Measurements from ENCODE around the gene OPN1SW. TPM values are rescaled to one million over a fixed set of nuclear protein-coding genes. Genes with fewer than 3 reads are reported as not detected.

The OPN1SW gene
- total and polyA plus RNA-seq, 4 experiments from 2014 or later = not detected

- no peak for DNase-seq
- no peaks in the 10 kb centered on the region for H3K4me1 ChIP-seq (ENCODE audit: insufficient read depth, low read length)
- H3K27ac ChIP-seq (ENCODE audit: low read depth, low read length) = no peak overlapping the region
- ChIA-PET POLR2A (ENCODE audit: partially characterized antibody) (no interaction called here), CTCF (ENCODE audit: partially characterized antibody) (interaction anchor here (0.8 kb wide), 1 partner anchor 16 kb away, joined by 3 read pairs; no protein-coding TSS in a partner anchor)
- no peaks in the 10 kb centered on the region for H3K27me3 ChIP-seq (ENCODE audit: insufficient read depth, low read length)
- H3K36me3 Mint-ChIP-seq = peaks cover 19 to 25% of the 10 kb centered on the region in 2 donors
- H3K27me3 Mint-ChIP-seq = peaks cover 0 to 2% of the 10 kb centered on the region in 2 donors
- peaks cover 2 to 22% (median 20%) of the 10 kb centered on the region in 8 donors for H3K9me3 Mint-ChIP-seq
- no peaks in the 10 kb centered on the region for H3K9me3 ChIP-seq (ENCODE audit: control insufficient read depth in 1 of 2, low read length in 2 of 2)
- no peak overlapping the region for H3K4me3 ChIP-seq (ENCODE audit: low read length in 2 of 2)
- H3K27ac Mint-ChIP-seq = peak overlapping the region in 3 of 7 donors; percentile 2 to 87 (median 50)
- intact Hi-C loops (cut with micrococcal nuclease) = no loop called here
- H3K4me3 Mint-ChIP-seq = no peak overlapping the region
- no peaks in the 10 kb centered on the region for H3K36me3 ChIP-seq (ENCODE audit: insufficient read depth, low read length)
- H3K4me1 Mint-ChIP-seq = peaks cover 0 to 2% (median 0%) of the 10 kb centered on the region in 4 donors
Observed at GRCh38 chr7:128777156-128778123, 1.8 kb upstream of the OPN1SW start.

GRCh38 chr7:128774921-128775320 is 673 bp downstream of the OPN1SW start:
- H3K27ac Mint-ChIP-seq = no peak overlapping the region
- Histone ChIP-seq H3K27me3 (ENCODE audit: insufficient read depth, low read length) (no peaks in the 10 kb centered on the region), H3K4me1 (ENCODE audit: insufficient read depth, low read length) (no peaks in the 10 kb centered on the region), H3K4me3 (ENCODE audit: low read length in 2 of 2) (no peak overlapping the region), H3K36me3 (ENCODE audit: insufficient read depth, low read length) (no peaks in the 10 kb centered on the region), H3K27ac (ENCODE audit: low read depth, low read length) (no peak overlapping the region), H3K9me3 (ENCODE audit: control insufficient read depth in 1 of 2, low read length in 2 of 2) (no peaks in the 10 kb centered on the region)
- CTCF ChIA-PET (ENCODE audit: partially characterized antibody) = interaction anchor here (0.8 kb wide), 2 partner anchors 11 to 111 kb away, joined by 3 to 4 read pairs; no protein-coding TSS in a partner anchor
- no peak overlapping the region for H3K4me3 Mint-ChIP-seq
- no peak for DNase-seq
- H3K4me1 Mint-ChIP-seq = peaks cover 0 to 4% (median 0%) of the 10 kb centered on the region in 4 donors
- peaks cover 2 to 22% (median 20%) of the 10 kb centered on the region in 8 donors for H3K9me3 Mint-ChIP-seq
- H3K36me3 Mint-ChIP-seq = peaks cover 42 to 48% of the 10 kb centered on the region in 2 donors
- POLR2A ChIA-PET (ENCODE audit: partially characterized antibody) = no interaction called here
- H3K27me3 Mint-ChIP-seq = peaks cover 0 to 2% of the 10 kb centered on the region in 2 donors
- intact Hi-C loops (cut with micrococcal nuclease) = no loop called here

- CTCF ChIA-PET (ENCODE audit: partially characterized antibody) = no interaction called here
- H3K36me3 Mint-ChIP-seq = peaks cover 50 to 56% of the 10 kb centered on the region in 2 donors
- intact Hi-C loops (cut with micrococcal nuclease) = no loop called here
- H3K4me1 Mint-ChIP-seq = peaks cover 0 to 4% (median 0%) of the 10 kb centered on the region in 4 donors
- H3K4me3 Mint-ChIP-seq = no peak overlapping the region
- H3K36me3 ChIP-seq (ENCODE audit: insufficient read depth, low read length) = peaks cover 7% of the 10 kb centered on the region
- no peaks in the 10 kb centered on the region for H3K9me3 ChIP-seq (ENCODE audit: control insufficient read depth in 1 of 2, low read length in 2 of 2)
- H3K27ac Mint-ChIP-seq = no peak overlapping the region
- no peaks in the 10 kb centered on the region for H3K4me1 ChIP-seq (ENCODE audit: insufficient read depth, low read length)
- no peak overlapping the region for H3K4me3 ChIP-seq (ENCODE audit: low read length in 2 of 2)
- peaks cover 2 to 22% (median 20%) of the 10 kb centered on the region in 8 donors for H3K9me3 Mint-ChIP-seq
- no peaks in the 10 kb centered on the region for H3K27me3 ChIP-seq (ENCODE audit: insufficient read depth, low read length)
- DNase-seq = no peak
- peaks cover 0 to 2% of the 10 kb centered on the region in 2 donors for H3K27me3 Mint-ChIP-seq
- H3K27ac ChIP-seq (ENCODE audit: low read depth, low read length) = no peak overlapping the region
- POLR2A ChIA-PET (ENCODE audit: partially characterized antibody) = no interaction called here
Observed at GRCh38 chr7:128774029-128774689, 1.4 kb downstream of the OPN1SW start.

GRCh38 chr7:128773604-128774003 is 2.0 kb downstream of the OPN1SW start:
- Mint-ChIP-seq H3K27ac (no peak overlapping the region), H3K4me3 (no peak overlapping the region), H3K4me1 (peaks cover 0 to 4% (median 0%) of the 10 kb centered on the region in 4 donors), H3K36me3 (peaks cover 54 to 59% of the 10 kb centered on the region in 2 donors), H3K27me3 (peaks cover 0 to 2% of the 10 kb centered on the region in 2 donors), H3K9me3 (peaks cover 2 to 20% (median 18%) of the 10 kb centered on the region in 8 donors)
- ChIA-PET POLR2A (ENCODE audit: partially characterized antibody) (no interaction called here), CTCF (ENCODE audit: partially characterized antibody) (no interaction called here)
- DNase-seq = no peak
- H3K4me3 ChIP-seq (ENCODE audit: low read length in 2 of 2) = no peak overlapping the region
- H3K9me3 ChIP-seq (ENCODE audit: control insufficient read depth in 1 of 2, low read length in 2 of 2) = no peaks in the 10 kb centered on the region
- intact Hi-C loops (cut with micrococcal nuclease) = no loop called here
- peaks cover 12% of the 10 kb centered on the region for H3K36me3 ChIP-seq (ENCODE audit: insufficient read depth, low read length)
- no peaks in the 10 kb centered on the region for H3K4me1 ChIP-seq (ENCODE audit: insufficient read depth, low read length)
- H3K27me3 ChIP-seq (ENCODE audit: insufficient read depth, low read length) = no peaks in the 10 kb centered on the region
- H3K27ac ChIP-seq (ENCODE audit: low read depth, low read length) = no peak overlapping the region

DNA sequence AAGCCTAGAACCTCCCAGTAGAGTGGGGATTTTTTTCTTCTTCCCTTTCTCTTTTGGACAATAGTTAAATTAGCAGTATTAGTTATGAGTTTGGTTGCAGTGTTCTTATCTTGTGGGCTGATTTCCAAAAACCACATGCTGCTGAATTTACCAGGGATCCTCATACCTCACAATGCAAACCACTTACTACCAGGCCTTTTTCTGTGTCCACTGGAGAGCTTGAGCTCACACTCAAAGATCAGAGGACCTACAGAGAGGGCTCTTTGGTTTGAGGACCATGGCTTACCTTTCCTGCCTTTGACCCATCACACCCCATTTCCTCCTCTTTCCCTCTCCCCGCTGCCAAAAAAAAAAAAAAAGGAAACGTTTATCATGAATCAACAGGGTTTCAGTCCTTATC is 5.4 kb downstream of the OPN1SW start:
- Mint-ChIP-seq H3K4me3 (no peak overlapping the region), H3K27me3 (no peaks in the 10 kb centered on the region), H3K36me3 (peaks cover 61 to 71% of the 10 kb centered on the region in 2 donors), H3K4me1 (peaks cover 0 to 1% (median 0%) of the 10 kb centered on the region in 4 donors), H3K9me3 (peaks cover 0 to 3% (median 0%) of the 10 kb centered on the region in 8 donors), H3K27ac (peak overlapping the region in 1 of 7 donors; percentile 22)
- ChIA-PET POLR2A (ENCODE audit: partially characterized antibody) (interaction anchor here (1.6 kb wide), 1 partner anchor 10 kb away, joined by 3 read pairs; no protein-coding TSS in a partner anchor), CTCF (ENCODE audit: partially characterized antibody) (interaction anchor here (0.8 kb wide), 1 partner anchor 102 kb away, joined by 3 read pairs; no protein-coding TSS in a partner anchor)
- no peaks in the 10 kb centered on the region for H3K4me1 ChIP-seq (ENCODE audit: insufficient read depth, low read length)
- no peak overlapping the region for H3K4me3 ChIP-seq (ENCODE audit: low read length in 2 of 2)
- H3K36me3 ChIP-seq (ENCODE audit: insufficient read depth, low read length) = peaks cover 27% of the 10 kb centered on the region
- no peak for DNase-seq
- H3K9me3 ChIP-seq (ENCODE audit: control insufficient read depth in 1 of 2, low read length in 2 of 2) = no peaks in the 10 kb centered on the region
- H3K27me3 ChIP-seq (ENCODE audit: insufficient read depth, low read length) = no peaks in the 10 kb centered on the region
- intact Hi-C loops (cut with micrococcal nuclease) = no loop called here
- no peak overlapping the region for H3K27ac ChIP-seq (ENCODE audit: low read depth, low read length)

- peaks cover 49 to 67% of the 10 kb centered on the region in 2 donors for H3K36me3 Mint-ChIP-seq
- DNase-seq = no peak
- CTCF ChIA-PET (ENCODE audit: partially characterized antibody) = no interaction called here
- Histone ChIP-seq H3K4me1 (ENCODE audit: insufficient read depth, low read length) (no peaks in the 10 kb centered on the region), H3K4me3 (ENCODE audit: low read length in 2 of 2) (no peak overlapping the region), H3K36me3 (ENCODE audit: insufficient read depth, low read length) (peaks cover 32% of the 10 kb centered on the region), H3K27me3 (ENCODE audit: insufficient read depth, low read length) (no peaks in the 10 kb centered on the region), H3K9me3 (ENCODE audit: control insufficient read depth in 1 of 2, low read length in 2 of 2) (no peaks in the 10 kb centered on the region), H3K27ac (ENCODE audit: low read depth, low read length) (no peak overlapping the region)
- no peak overlapping the region for H3K4me3 Mint-ChIP-seq
- peaks cover 0 to 1% (median 0%) of the 10 kb centered on the region in 4 donors for H3K4me1 Mint-ChIP-seq
- intact Hi-C loops (cut with micrococcal nuclease) = no loop called here
- POLR2A ChIA-PET (ENCODE audit: partially characterized antibody) = no interaction called here
- no peak overlapping the region for H3K27ac Mint-ChIP-seq
- H3K27me3 Mint-ChIP-seq = no peaks in the 10 kb centered on the region
- H3K9me3 Mint-ChIP-seq = no peaks in the 10 kb centered on the region
Observed at GRCh38 chr7:128767475-128768110, 8.0 kb downstream of the OPN1SW start.
